Type B pancreatic cell (in vitro differentiated cells): Measurements from ENCODE around the gene ZFPM1. TPM values are rescaled to one million over a fixed set of nuclear protein-coding genes. Genes with fewer than 3 reads are reported as not detected.
A peak's percentile ranks its signal among the peaks of the same experiment; 100 is the strongest.

Experiments used
- DNase-seq: peaks from one replicate; pipeline ENCODE4 v3.0.0; 2021; ENCODE audit warnings: mixed read lengths; ENCODE audit not compliant: unreplicated experiment; ENCODE audit errors: extremely low spot score
- H3K27ac Mint-ChIP-seq: 2 replicates; pipeline ENCODE4 v1.8.0; 2021; ENCODE audit warnings: mild to moderate bottlenecking, mixed read lengths
- H3K27me3 Mint-ChIP-seq: 2 replicates; pipeline ENCODE4 v1.8.0; 2021; ENCODE audit warnings: mixed read lengths
- H3K36me3 Mint-ChIP-seq: 2 replicates; pipeline ENCODE4 v1.8.0; 2021; ENCODE audit warnings: mixed read lengths
- H3K4me1 Mint-ChIP-seq: one replicate; pipeline ENCODE4 v1.8.0; 2021; ENCODE audit warnings: mixed read lengths; ENCODE audit not compliant: unreplicated experiment
- H3K4me3 Mint-ChIP-seq: 2 replicates; pipeline ENCODE4 v1.8.0; 2021; ENCODE audit warnings: mild to moderate bottlenecking, mixed read lengths
- H3K9me3 Mint-ChIP-seq: 2 replicates; pipeline ENCODE4 v1.8.0; 2021; ENCODE audit warnings: mixed read lengths
- total RNA-seq: library from RNA; stranded (reverse); gene quantifications from 2 replicates; pipeline ENCODE4 v1.2.1, GENCODE V29; 2021; ENCODE audit warnings: low replicate concordance
- TF ChIP-seq, protein P1 (sequence below): fragments of 200-600 bp; sonication (generic); conservative IDR thresholded peaks from 2 replicates; pipeline ENCODE4 v1.5.0; 2021; ENCODE audit warnings: antibody characterized with exemption, mild to moderate bottlenecking

Gene ZFPM1
- total RNA-seq, 1 donor from 2014 or later: 24.0 TPM

DNA sequence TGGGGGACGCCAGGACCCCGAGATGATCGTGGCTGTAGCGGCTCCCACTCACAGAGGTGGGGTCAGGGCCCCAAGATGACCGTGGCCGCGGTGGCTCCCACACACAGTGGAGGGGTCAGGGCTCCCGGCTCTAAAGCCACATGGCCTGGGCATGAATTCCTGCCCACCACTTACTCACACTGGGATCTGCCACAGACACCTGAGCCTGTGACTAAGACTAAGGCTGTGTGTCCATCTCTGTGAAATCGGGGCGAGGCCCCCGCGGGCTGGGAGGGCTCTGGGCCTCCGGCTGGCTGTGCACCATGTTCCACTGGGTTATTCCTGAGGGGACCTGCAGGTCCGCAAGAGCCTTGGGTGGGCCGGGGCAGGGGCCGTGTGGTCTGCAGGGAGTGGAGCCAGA is 18.5 kb downstream of the ZFPM1 start:
- TF ChIP-seq, protein P1, sequence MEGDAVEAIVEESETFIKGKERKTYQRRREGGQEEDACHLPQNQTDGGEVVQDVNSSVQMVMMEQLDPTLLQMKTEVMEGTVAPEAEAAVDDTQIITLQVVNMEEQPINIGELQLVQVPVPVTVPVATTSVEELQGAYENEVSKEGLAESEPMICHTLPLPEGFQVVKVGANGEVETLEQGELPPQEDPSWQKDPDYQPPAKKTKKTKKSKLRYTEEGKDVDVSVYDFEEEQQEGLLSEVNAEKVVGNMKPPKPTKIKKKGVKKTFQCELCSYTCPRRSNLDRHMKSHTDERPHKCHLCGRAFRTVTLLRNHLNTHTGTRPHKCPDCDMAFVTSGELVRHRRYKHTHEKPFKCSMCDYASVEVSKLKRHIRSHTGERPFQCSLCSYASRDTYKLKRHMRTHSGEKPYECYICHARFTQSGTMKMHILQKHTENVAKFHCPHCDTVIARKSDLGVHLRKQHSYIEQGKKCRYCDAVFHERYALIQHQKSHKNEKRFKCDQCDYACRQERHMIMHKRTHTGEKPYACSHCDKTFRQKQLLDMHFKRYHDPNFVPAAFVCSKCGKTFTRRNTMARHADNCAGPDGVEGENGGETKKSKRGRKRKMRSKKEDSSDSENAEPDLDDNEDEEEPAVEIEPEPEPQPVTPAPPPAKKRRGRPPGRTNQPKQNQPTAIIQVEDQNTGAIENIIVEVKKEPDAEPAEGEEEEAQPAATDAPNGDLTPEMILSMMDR: no peak
- Mint-ChIP-seq H3K4me3 (no peak overlapping the region), H3K27ac (no peak overlapping the region), H3K9me3 (no peaks in the 10 kb centered on the region), H3K4me1 (peaks cover 7% of the 10 kb centered on the region), H3K36me3 (no peaks in the 10 kb centered on the region), H3K27me3 (no peaks in the 10 kb centered on the region)
- no peak for DNase-seq

DNA sequence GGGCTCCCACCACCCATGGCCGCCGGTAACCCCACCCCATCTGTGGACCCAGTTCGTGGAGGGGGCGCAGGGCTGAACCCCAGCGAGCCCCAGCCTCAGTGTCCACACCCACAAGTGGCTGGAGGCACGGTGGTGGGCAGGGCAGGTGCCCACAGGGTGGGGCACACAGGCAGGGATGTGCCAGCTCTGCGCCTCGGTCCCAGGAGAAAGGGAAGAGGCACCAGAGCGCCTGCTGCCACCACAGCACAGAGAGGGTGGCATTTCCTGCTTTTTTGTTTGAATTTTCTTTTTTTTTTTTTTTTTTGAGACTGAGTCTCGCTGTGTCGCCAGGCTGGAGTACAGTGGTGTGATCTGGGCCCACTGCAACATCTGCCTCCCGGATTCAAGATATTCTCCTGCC is 19.0 kb downstream of the ZFPM1 start:
- Mint-ChIP-seq H3K27me3 (no peaks in the 10 kb centered on the region), H3K4me3 (no peak overlapping the region), H3K4me1 (peaks cover 11% of the 10 kb centered on the region), H3K27ac (no peak overlapping the region), H3K9me3 (no peaks in the 10 kb centered on the region), H3K36me3 (no peaks in the 10 kb centered on the region)
- TF ChIP-seq, protein P1: no peak
- DNase-seq: no peak

DNA sequence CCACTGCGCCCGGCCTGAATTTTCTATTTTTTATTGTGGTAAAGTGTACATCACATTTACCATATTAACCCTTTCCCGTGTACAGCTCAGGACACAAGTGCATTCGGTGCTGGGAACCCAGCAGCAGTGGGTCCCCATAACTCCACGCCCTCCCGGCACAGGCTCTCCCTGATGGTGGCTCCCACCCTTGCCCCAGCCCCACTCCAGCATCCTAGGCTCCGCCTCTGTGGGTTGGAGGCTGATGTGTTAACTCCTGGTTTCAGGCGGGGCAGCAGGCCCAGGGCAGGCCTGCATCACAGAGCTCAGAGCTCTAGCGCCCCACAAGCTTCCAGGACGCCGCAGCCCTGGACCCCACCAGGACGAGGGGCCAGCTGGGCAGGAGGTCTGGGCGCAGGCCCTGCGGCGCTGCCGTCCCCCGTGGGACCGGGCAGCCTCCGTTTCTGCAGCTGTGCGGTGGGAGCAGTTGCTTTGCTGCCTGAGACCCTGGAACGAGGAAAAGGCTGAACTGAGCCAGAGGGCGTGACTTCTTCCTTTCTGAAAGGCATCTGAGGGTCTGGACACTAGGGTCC is 19.6 kb downstream of the ZFPM1 start:
- Mint-ChIP-seq H3K9me3 (no peaks in the 10 kb centered on the region), H3K27me3 (no peaks in the 10 kb centered on the region), H3K36me3 (no peaks in the 10 kb centered on the region), H3K4me3 (no peak overlapping the region), H3K27ac (no peak overlapping the region), H3K4me1 (peaks cover 17% of the 10 kb centered on the region)
- no peak for DNase-seq
- TF ChIP-seq, protein P1: no peak

DNA sequence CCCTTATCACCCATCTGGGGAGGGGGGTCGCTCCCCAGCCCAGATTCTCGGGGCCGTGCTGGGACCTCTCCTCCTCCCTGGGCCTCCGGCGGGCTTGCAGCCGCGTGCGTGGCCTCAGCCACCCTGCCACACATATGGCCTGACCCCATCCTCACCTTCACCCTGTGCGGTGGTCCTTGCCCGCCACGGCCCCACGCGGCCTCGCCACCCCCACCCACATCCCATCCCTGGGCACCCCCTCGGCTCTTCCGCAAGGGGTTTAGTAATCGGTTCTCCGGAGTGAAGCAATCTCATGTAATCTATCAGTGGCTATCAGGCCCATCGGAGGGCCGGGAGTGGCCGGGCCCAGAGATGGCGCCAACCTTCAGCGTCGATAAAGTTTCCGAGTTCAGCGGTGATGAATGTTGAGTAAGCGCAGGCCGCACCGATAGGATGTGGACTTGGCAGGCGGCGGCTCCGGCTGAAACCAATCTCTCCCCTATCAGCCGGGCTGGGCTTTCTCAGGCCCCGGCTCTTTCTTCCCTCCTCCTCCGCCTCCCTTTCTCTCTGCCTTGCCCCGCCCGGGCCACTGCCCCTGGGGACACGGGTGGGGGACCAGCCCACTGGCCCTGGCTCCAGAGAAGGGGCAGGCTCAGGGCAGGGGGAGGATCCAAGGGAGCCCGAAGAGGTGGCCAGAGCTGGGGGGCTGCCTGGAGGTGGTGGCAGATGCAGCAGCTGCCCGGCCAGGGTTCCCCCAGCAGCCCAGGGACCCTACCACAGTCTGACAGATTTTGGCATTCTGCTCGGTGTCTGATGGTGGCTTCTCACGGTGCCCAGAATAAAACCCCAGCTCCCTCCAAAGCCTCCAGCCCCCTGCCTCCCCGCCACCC is 20.8 kb downstream of the ZFPM1 start:
- no peaks in the 10 kb centered on the region for H3K9me3 Mint-ChIP-seq
- H3K27me3 Mint-ChIP-seq: no peaks in the 10 kb centered on the region
- H3K4me3 Mint-ChIP-seq: peak overlapping the region; percentile 39
- TF ChIP-seq, protein P1: no peak
- peaks cover 21% of the 10 kb centered on the region for H3K4me1 Mint-ChIP-seq
- DNase-seq: no peak
- no peak overlapping the region for H3K27ac Mint-ChIP-seq
- H3K36me3 Mint-ChIP-seq: no peaks in the 10 kb centered on the region

DNA sequence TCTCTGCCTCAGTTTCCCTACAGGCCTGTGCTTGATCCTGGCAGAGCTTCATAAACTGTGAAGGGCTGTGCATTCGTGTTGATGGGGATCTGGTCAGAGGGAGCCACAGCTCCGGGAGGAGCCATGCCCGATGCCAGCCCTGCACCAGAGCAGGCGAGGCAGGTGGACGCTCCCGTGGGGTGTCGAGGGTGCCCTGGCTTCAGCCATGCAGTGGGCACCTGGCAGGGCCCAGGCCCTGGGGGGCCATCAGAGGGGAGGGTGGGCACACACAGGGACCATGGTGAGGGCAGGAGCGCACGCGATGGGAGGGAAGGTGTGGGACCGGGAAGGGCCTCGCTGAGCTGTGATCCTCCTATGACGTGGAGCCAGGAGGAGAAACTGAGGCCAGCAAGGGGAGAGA is 22.0 kb downstream of the ZFPM1 start:
- H3K27me3 Mint-ChIP-seq: no peaks in the 10 kb centered on the region
- no peak for DNase-seq
- no peak overlapping the region for H3K27ac Mint-ChIP-seq
- H3K36me3 Mint-ChIP-seq: no peaks in the 10 kb centered on the region
- H3K4me3 Mint-ChIP-seq: no peak overlapping the region
- TF ChIP-seq, protein P1: no peak
- peaks cover 21% of the 10 kb centered on the region for H3K4me1 Mint-ChIP-seq
- no peaks in the 10 kb centered on the region for H3K9me3 Mint-ChIP-seq
